Measurements from ENCODE around the gene BOC. TPM values are rescaled to one million over a fixed set of nuclear protein-coding genes. Genes with fewer than 3 reads are reported as not detected.

BOC gene
- total and polyA plus RNA-seq, 2 experiments from 2014 or later: 2.1 to 4.1 TPM

DNA sequence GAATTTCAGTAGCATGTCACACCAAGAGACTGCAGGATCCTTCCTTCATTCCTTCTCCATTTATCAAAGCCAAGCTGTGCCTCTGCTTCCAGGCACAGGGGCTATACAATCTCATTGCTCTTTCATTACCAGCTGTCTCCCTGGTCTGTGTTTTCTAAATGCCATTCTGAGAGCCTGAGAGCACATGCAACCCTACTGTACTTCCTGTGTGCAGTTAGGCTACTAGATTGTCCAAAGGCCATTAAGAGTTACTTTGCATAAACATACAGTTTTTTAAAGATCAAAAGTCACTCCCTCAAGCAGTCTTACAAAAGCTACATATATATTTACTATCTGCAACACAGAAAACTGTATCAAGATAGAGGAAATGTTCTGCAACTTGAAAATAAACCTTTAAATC is 119.8 kb downstream of the BOC start (continued):
- TF ChIP-seq CTCF (conservative IDR thresholded peaks at IDR 0.05; ENCODE audit: low read depth in 2 of 2) (no peak), STAT1 (IDR thresholded peaks at IDR 0.05; ENCODE audit: unreplicated experiment) (no peak), ZNF114 (CRISPR knock-in tag; IDR thresholded peaks at IDR 0.05) (no peak), NANOG (IDR thresholded peaks at IDR 0.05; ENCODE audit: borderline replicate concordance) (no peak)

Other genes with a start within 250 kb of the BOC start
- 0.12 and 0.28 TPM in 2 replicates for gene CD200R1, start 236.5 kb upstream of the BOC start, total RNA-seq (2014; rRNA removed; shearing (Covaris generic))
- gene CD200R1, start 236.5 kb upstream of the BOC start, polyA plus RNA-seq (2016; fragmentation: Nextera tagmentation; extraction: Ambion mirVana): 0.18 and 0.35 TPM in 2 replicates
- gene GTPBP8, start 220.6 kb upstream of the BOC start, total RNA-seq (2014; rRNA removed; shearing (Covaris generic)): 18.7 and 47.1 TPM in 2 replicates
- 36.8 and 39.9 TPM in 2 replicates for gene GTPBP8, start 220.6 kb upstream of the BOC start, polyA plus RNA-seq (2016; fragmentation: Nextera tagmentation; extraction: Ambion mirVana)
- 0.73 and 1.0 TPM in 2 replicates for gene CFAP44, start 229.9 kb downstream of the BOC start, total RNA-seq (2014; rRNA removed; shearing (Covaris generic))
- 0.26 and 0.39 TPM in 2 replicates for gene CFAP44, start 229.9 kb downstream of the BOC start, polyA plus RNA-seq (2016; fragmentation: Nextera tagmentation; extraction: Ambion mirVana)